ENCODE measurements around the gene NIT1. TPM values are rescaled to one million over a fixed set of nuclear protein-coding genes. Genes with fewer than 3 reads are reported as not detected.
A peak's percentile ranks its signal among the peaks of the same experiment; 100 is the strongest.

NIT1 gene, protein sequence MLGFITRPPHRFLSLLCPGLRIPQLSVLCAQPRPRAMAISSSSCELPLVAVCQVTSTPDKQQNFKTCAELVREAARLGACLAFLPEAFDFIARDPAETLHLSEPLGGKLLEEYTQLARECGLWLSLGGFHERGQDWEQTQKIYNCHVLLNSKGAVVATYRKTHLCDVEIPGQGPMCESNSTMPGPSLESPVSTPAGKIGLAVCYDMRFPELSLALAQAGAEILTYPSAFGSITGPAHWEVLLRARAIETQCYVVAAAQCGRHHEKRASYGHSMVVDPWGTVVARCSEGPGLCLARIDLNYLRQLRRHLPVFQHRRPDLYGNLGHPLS
- total RNA-seq: 10 to 100 TPM; 36.4 to 50.4 (median 47.9) TPM

- peak within 1 kb of the TSS; percentile 78 to 93 (median 93) for H3K27ac ChIP-seq
- H3K9me3 ChIP-seq: no peaks in the 10 kb centered on the region
- peak; percentile 9 to 91 for TF ChIP-seq POLR2A (IDR thresholded peaks at IDR 0.05)
- no peak for TF ChIP-seq CTCF (IDR thresholded peaks at IDR 0.05)
- 0 to 1% methylated on average over 26 to 57 of the region's 58 CpGs for WGBS, 2 donors
- peak; percentile 83 to 84 for DNase-seq
- peaks cover 20 to 36% of the 10 kb centered on the region in 2 donors for H3K4me1 ChIP-seq
- H3K4me3 ChIP-seq (replicated peaks in 1 of 3): peak within 1 kb of the TSS; percentile 77 to 92 (median 79)
- peaks cover 20 to 24% of the 10 kb centered on the region in 2 donors for H3K36me3 ChIP-seq
- H3K27me3 ChIP-seq: no peaks in the 10 kb centered on the region
- intact Hi-C loops (cut with DNase I): no loop called here
Observed at GRCh38 chr1:161117759-161118581, at the start of gene NIT1, which contains the start of gene PFDN2. TSS of gene NIT1 (plus strand) at chr1:161118105. CDS start at chr1:161118177, 72 bp downstream. TSS of gene PFDN2 (minus strand) at chr1:161118037. CDS start at chr1:161118026, 11 bp downstream.

DNA sequence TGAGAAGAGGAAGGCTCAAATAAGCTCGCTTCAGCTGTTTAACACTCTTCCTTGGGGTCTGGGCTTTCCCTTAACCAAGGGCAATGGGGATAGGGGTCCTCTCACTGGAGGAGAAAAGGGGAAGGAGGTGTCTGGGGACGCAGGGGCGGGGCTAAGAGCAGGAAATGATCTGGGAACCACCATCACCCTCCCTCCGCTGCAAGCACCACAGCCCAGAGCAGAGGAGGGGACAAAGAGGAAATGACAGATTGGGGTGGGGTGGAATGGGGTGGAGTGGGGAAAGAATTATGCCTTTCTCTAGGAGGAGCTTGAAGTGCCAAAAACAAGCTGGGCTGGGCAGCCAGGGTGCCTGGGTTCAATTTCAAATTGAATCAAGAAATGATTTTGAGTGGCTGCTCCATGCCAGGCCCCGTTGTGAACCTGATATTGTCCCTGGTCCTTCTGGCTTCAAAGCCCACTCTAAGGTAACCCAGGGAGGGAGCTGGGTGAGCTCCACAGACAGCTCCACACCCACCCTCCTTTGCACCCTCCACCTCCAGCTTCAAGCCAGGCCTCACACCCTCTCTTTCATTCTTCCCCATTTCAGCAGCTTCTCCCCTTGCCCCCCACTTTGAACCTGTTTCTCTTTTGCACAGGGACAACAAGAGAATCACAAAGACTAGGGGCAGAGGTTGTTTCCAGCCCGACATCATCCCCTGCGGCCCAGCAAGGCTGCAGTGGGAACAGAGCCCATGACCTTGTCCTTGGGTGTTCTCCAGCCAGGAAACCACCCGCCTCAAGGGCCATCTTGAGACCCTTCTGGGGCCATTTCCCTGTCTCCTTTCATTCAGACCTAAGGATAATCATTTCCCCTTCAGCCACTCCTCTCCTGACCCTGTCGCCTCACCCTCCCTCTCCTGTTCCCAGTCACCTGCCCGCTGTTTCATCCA is 49.3 kb upstream of the NIT1 start:
- no peaks in the 10 kb centered on the region for H3K4me1 ChIP-seq
- 58 to 77% methylated on average over 10 of the region's 10 CpGs for WGBS, 2 donors
- intact Hi-C loops (cut with DNase I): no loop called here
- peak; percentile 11 to 21 for DNase-seq
- H3K4me3 ChIP-seq (replicated peaks in 1 of 3): no peak overlapping the region
- H3K9me3 ChIP-seq: no peaks in the 10 kb centered on the region
- no peak for TF ChIP-seq CTCF (IDR thresholded peaks at IDR 0.05)
- TF ChIP-seq POLR2A (IDR thresholded peaks at IDR 0.05): no peak
- no peaks in the 10 kb centered on the region for H3K36me3 ChIP-seq
- peak overlapping the region in 1 of 3 donors; percentile 24 for H3K27ac ChIP-seq
- no peaks in the 10 kb centered on the region for H3K27me3 ChIP-seq

- Histone ChIP-seq H3K36me3 (no peaks in the 10 kb centered on the region), H3K27ac (peak overlapping the region in 1 of 3 donors; percentile 24), H3K27me3 (no peaks in the 10 kb centered on the region), H3K4me1 (no peaks in the 10 kb centered on the region), H3K4me3 (replicated peaks in 1 of 3) (no peak overlapping the region), H3K9me3 (no peaks in the 10 kb centered on the region)
- TF ChIP-seq CTCF (IDR thresholded peaks at IDR 0.05) (no peak), POLR2A (IDR thresholded peaks at IDR 0.05) (no peak)
- DNase-seq: no peak
- intact Hi-C loops (cut with DNase I): no loop called here
- 71 to 81% methylated on average over 8 to 9 of the region's 9 CpGs for WGBS, 2 donors
Observed at GRCh38 chr1:161069241-161069640, 48.7 kb upstream of the NIT1 start.

DNA sequence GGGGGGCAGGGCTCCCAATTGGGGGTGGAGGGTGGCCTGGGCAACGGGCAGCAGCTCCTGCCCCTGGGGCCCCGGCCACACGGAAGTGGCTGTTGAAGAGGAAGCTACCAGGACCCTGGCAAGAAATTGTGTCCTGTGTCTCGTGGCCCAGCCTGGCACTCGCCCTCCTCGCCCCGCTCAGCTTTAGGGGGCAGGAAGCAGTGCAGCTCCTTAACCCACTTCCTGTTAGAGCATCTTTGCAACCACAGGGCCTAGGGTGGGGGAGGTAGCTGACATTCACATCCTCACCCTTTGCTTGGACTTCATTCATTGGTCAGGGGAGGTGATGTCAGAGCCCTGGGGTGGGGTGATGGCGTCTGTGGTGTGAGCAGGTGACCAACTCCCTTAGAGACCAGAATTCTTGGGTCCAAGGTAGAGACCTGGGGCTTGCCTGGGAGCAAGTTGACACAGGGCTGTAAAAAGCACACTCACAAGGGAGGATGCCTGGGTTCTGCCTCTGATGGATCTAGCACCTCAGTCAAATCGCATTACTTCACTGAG is 48.1 kb upstream of the NIT1 start, which contains the start of gene ARHGAP30:
TSS of gene ARHGAP30 (minus strand) at position 161 of the 540 bp plus-strand sequence. CDS start 267 bp downstream, outside the sequence.
- peak; percentile 17 to 21 for DNase-seq
- Histone ChIP-seq H3K36me3 (no peaks in the 10 kb centered on the region), H3K4me1 (no peaks in the 10 kb centered on the region), H3K4me3 (replicated peaks in 1 of 3) (no peak within 1 kb of the TSS), H3K9me3 (no peaks in the 10 kb centered on the region), H3K27me3 (no peaks in the 10 kb centered on the region), H3K27ac (peak within 1 kb of the TSS in 1 of 3 donors; percentile 24)
- intact Hi-C loops (cut with DNase I): no loop called here
- TF ChIP-seq CTCF (IDR thresholded peaks at IDR 0.05): no peak
- WGBS, 2 donors: 60 to 87% methylated on average over 7 to 9 of the region's 9 CpGs

Data from thyroid gland (tissue), 4 donors.